ENCODE results near the gene CSNK2B.

DNA sequence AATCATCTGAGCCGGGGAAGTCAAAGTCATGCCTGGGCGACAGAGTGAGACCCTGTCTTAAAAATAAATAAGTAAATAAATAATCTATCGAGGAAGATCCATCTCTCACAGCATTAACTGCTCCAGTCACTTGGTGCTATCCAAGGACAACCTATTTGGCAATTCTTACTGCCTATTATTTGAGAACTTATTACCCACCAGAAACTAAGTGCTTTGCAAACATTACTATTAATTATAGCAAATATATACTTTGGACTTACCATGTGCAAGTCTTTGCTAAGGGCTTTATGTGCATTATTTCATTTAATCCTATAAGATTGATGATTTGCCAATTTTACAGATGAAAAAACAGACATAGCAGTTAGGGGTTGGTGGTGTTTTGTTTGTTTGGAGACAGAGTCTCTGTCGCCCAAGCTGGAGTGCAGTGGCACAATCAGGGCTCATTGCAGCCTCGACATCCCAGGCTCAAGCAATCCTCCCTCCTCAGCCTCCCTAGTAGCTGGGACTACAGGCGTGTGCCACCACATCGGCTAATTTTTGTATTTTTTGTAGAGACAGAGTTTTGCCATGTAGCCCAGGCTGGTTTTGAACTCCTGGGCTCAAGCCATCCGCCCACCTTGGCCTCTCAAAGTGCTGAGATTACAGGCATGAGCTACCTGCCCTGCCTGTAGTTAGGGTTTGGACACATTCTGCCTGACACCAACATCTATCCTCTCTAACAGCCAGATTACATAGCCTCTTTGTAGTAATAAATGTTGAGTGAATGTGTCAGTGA, 11.1 kb upstream of the CSNK2B start:
- no peak for TF ChIP-seq CTCF (IDR thresholded peaks at IDR 0.05; ENCODE audit: low read length)
- no peak for TF ChIP-seq EZH2phosphoT487 (IDR thresholded peaks at IDR 0.05; ENCODE audit: low read length)
